Endothelial cell (in vitro differentiated cells): ENCODE data around the gene ETS1. TPM values are rescaled to one million over a fixed set of nuclear protein-coding genes. Genes with fewer than 3 reads are reported as not detected.

Experiments
- DNase-seq: peaks from one replicate; pipeline ENCODE4 v3.0.0; 2021; ENCODE audit warnings: low spot score
- H3K27ac Mint-ChIP-seq: one replicate; pipeline ENCODE4 v1.8.0; 2021; ENCODE audit warnings: mixed read lengths, inconsistent platforms; ENCODE audit not compliant: unreplicated experiment
- H3K27me3 Mint-ChIP-seq: one replicate; pipeline ENCODE4 v1.8.0; 2021; ENCODE audit warnings: mild to moderate bottlenecking, moderate library complexity, mixed read lengths, inconsistent platforms; ENCODE audit not compliant: unreplicated experiment
- H3K36me3 Mint-ChIP-seq: one replicate; pipeline ENCODE4 v1.8.0; 2021; ENCODE audit warnings: mild to moderate bottlenecking, low read depth, mixed read lengths, inconsistent platforms; ENCODE audit not compliant: unreplicated experiment
- H3K4me1 Mint-ChIP-seq: one replicate; pipeline ENCODE4 v1.8.0; 2021; ENCODE audit warnings: mild to moderate bottlenecking, mixed read lengths, inconsistent platforms; ENCODE audit not compliant: unreplicated experiment
- H3K4me3 Mint-ChIP-seq: one replicate; pipeline ENCODE4 v1.8.0; 2021; ENCODE audit warnings: mild to moderate bottlenecking, mixed read lengths, inconsistent platforms; ENCODE audit not compliant: unreplicated experiment
- H3K9me3 Mint-ChIP-seq: one replicate; pipeline ENCODE4 v1.8.0; 2021; ENCODE audit warnings: mixed read lengths, inconsistent platforms; ENCODE audit not compliant: unreplicated experiment
- total RNA-seq: library from RNA; stranded (reverse); fragmentation: NEBNext Ultra II Directional; extraction: Animal tissue kit (Norgen Biotek cat#: 25700); gene quantifications from one replicate; pipeline ENCODE4 v1.2.1, GENCODE V29; 2021; ENCODE audit not compliant: unreplicated experiment
- TF ChIP-seq, protein P1 (sequence below): fragments of 200-600 bp; sonication (generic); IDR thresholded peaks from one replicate; pipeline ENCODE4 v1.5.0; 2021; ENCODE audit warnings: antibody characterized with exemption; ENCODE audit not compliant: unreplicated experiment

ETS1 gene
- total RNA-seq, 1 donor from 2014 or later = 309 TPM

DNA sequence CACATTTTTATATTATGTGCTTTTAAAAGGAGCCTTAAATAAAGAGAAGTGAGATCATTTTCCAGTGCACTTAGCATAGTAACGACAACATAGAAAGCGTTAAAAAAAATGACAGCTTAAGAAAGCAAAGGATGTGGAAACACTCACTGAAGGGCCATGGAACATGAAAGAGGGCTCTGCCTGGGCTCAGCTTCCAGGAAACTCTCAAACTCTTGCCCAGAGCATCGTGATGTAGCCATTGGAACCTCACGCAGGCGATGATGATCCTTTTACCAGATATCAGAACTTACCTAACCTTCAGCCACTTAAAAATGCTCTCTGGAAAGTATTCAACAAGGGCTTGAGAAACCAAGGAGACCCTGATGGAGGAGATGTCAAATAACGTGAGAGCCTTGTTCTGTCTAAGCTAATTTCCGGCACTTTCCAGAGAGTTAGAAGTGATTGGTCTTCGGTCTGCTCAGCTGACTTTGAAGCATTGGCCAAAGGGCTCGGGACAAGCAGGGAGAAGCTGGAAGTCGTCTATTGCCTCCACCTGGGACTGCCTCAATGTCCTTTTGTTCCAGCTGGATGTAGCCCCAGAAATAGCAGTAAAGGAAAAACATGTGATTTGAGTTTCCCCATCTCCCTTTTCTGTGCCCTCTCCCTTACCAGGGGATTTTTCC, 21.5 kb upstream of the ETS1 start:
- peaks cover 73% of the 10 kb centered on the region for H3K4me1 Mint-ChIP-seq
- no peaks in the 10 kb centered on the region for H3K36me3 Mint-ChIP-seq
- H3K27me3 Mint-ChIP-seq = peaks cover 3% of the 10 kb centered on the region
- no peak overlapping the region for H3K4me3 Mint-ChIP-seq
- TF ChIP-seq, protein P1, sequence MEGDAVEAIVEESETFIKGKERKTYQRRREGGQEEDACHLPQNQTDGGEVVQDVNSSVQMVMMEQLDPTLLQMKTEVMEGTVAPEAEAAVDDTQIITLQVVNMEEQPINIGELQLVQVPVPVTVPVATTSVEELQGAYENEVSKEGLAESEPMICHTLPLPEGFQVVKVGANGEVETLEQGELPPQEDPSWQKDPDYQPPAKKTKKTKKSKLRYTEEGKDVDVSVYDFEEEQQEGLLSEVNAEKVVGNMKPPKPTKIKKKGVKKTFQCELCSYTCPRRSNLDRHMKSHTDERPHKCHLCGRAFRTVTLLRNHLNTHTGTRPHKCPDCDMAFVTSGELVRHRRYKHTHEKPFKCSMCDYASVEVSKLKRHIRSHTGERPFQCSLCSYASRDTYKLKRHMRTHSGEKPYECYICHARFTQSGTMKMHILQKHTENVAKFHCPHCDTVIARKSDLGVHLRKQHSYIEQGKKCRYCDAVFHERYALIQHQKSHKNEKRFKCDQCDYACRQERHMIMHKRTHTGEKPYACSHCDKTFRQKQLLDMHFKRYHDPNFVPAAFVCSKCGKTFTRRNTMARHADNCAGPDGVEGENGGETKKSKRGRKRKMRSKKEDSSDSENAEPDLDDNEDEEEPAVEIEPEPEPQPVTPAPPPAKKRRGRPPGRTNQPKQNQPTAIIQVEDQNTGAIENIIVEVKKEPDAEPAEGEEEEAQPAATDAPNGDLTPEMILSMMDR = no peak
- no peaks in the 10 kb centered on the region for H3K9me3 Mint-ChIP-seq
- no peak for DNase-seq
- H3K27ac Mint-ChIP-seq = peak overlapping the region; percentile 9

DNA sequence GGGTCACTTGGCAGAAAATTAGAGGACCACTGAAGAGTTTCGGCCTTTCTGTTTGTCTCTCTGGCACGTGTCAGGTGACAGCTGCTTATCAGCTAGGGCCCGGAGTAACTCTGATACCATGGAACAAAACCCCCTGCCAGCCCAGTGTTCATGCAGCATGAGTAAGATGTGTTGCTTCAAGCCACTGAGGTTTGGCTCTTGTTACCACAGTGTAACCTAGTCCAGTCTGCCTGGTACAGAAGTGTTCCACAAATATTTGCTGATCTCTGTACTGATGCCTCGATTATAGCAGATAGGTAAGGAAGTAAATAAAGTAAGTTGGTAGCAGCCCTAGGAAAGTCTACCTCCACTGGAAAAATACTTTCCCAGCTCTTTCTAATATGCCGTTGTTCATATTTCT, 20.5 kb upstream of the ETS1 start:
- H3K9me3 Mint-ChIP-seq = no peaks in the 10 kb centered on the region
- H3K27me3 Mint-ChIP-seq = peaks cover 3% of the 10 kb centered on the region
- no peak overlapping the region for H3K27ac Mint-ChIP-seq
- H3K4me3 Mint-ChIP-seq = no peak overlapping the region
- no peak for DNase-seq
- H3K36me3 Mint-ChIP-seq = no peaks in the 10 kb centered on the region
- TF ChIP-seq, protein P1 = no peak
- H3K4me1 Mint-ChIP-seq = peaks cover 73% of the 10 kb centered on the region

DNA sequence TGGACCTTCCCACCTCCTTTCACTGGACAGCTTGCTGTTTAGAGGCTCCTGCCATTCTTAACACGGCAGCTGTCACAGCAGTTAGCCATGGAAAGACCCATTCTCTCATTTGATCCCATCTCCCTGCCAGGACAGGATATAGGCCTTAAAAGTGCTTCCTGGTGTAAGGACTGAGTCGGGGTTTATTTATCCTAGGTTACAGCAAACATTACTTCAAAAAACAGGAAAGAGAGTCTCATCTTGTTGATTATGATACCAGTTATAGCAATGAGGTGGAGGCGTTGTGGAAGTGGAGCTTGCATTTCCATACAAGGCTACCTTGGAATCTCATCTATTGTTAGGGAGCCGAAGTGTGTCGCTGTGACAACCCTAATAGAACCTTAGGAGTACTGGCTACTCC, 17.4 kb upstream of the ETS1 start:
- Mint-ChIP-seq H3K27me3 (peaks cover under 1% of the 10 kb centered on the region), H3K4me3 (no peak overlapping the region)

DNA sequence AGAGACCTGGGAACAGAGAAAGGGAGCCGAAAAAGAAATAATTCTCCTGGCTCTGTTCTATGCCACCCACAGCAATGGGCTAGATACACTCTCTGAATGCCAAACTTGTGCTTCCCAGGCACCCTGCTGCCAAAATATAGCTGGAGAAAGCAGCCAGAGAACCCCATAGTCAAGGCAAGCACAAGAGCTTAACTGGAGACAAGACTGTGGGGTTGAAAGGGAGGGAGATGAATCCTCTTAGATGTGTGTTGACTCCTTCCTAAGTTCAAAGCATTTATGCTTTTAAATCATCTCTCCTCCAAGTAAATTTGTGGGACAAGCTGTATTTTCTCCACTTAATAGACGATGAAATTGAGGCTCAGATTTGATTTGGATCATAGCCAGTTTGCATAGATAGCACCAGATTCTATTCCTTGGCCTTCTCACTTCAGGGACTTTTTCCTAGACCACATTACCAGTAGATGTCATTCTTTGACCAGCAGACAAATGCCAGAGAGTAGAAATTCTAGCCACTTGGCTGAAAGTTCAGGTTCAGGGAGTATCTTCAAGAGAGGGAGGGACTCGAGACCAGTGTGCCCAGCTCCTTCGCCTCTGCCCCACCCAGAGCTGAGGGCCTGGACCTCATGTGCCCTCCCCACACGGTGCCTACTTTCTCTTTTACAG, 16.5 kb upstream of the ETS1 start:
- no peak overlapping the region for H3K4me3 Mint-ChIP-seq
- no peaks in the 10 kb centered on the region for H3K36me3 Mint-ChIP-seq
- peaks cover 37% of the 10 kb centered on the region for H3K4me1 Mint-ChIP-seq
- DNase-seq = no peak
- H3K9me3 Mint-ChIP-seq = no peaks in the 10 kb centered on the region
- TF ChIP-seq, protein P1 = no peak
- H3K27ac Mint-ChIP-seq = peak overlapping the region; percentile 95
- no peaks in the 10 kb centered on the region for H3K27me3 Mint-ChIP-seq

More for the DNA sequence above, 17.4 kb upstream of the ETS1 start:
- Mint-ChIP-seq H3K4me1 (peaks cover 45% of the 10 kb centered on the region), H3K36me3 (no peaks in the 10 kb centered on the region), H3K9me3 (no peaks in the 10 kb centered on the region), H3K27ac (peak overlapping the region; percentile 95)
- TF ChIP-seq, protein P1 = no peak
- no peak for DNase-seq
